ENCODE results near the gene RNF212B. TPM values are rescaled to one million over a fixed set of nuclear protein-coding genes. Genes with fewer than 3 reads are reported as not detected.
"Not testable (repeated sequence)": the region's sequence is repeated elsewhere in the genome, so short reads cannot be mapped to it uniquely, and the experiment has no call there.

RNF212B gene
- total RNA-seq, 1 experiment from 2014 or later = not detected

- DNase-seq = no peak
- no peaks in the 10 kb centered on the region for H3K36me3 ChIP-seq (ENCODE audit: control insufficient read depth, insufficient read depth, low read length)
- Mint-ChIP-seq H3K4me1 (ENCODE audit: low read depth, unreplicated experiment) (no peaks in the 10 kb centered on the region), H3K4me3 (ENCODE audit: unreplicated experiment) (no peak overlapping the region), H3K36me3 (ENCODE audit: insufficient read depth, unreplicated experiment) (no peaks in the 10 kb centered on the region), H3K27ac (ENCODE audit: unreplicated experiment) (no peak overlapping the region), H3K9me3 (ENCODE audit: unreplicated experiment) (peaks cover 15% of the 10 kb centered on the region), H3K27me3 (ENCODE audit: insufficient read depth, unreplicated experiment) (peaks cover 6% of the 10 kb centered on the region)
- no peaks in the 10 kb centered on the region for H3K4me1 ChIP-seq
- POLR2A ChIA-PET = no interaction called here
- H3K4me3 ChIP-seq (ENCODE audit: low read depth, low read length) = no peak overlapping the region
- H3K9me3 ChIP-seq = peaks cover 5% of the 10 kb centered on the region; the same call in 1 of the 2 replicates
- H3K27me3 ChIP-seq (replicated peaks; ENCODE audit: control insufficient read depth, insufficient read depth, low read length) = no peaks in the 10 kb centered on the region
- TF ChIP-seq CTCF (IDR thresholded peaks at IDR 0.05; ENCODE audit: insufficient read depth in 1 of 2, low read depth in 1 of 2, low read length in 1 of 2, severe bottlenecking in 1 of 2, unreplicated experiment in 1 of 2) = no peak
- CTCF ChIA-PET = no interaction called here
- intact Hi-C loops (cut with micrococcal nuclease; ENCODE audit: unreplicated experiment) = no loop called here
- BruUV-seq (replicated peaks) = no TSS peak
These were observed 10.2 kb upstream of the RNF212B start for GRCh38 chr14:23227566-23227965.

GRCh38 chr14:23228812-23229211 lies 8.9 kb upstream of the RNF212B start:
- intact Hi-C loops (cut with micrococcal nuclease; ENCODE audit: unreplicated experiment) = no loop called here
- CTCF ChIA-PET = no interaction called here
- TF ChIP-seq CTCF (IDR thresholded peaks at IDR 0.05; ENCODE audit: insufficient read depth in 1 of 2, low read depth in 1 of 2, low read length in 1 of 2, severe bottlenecking in 1 of 2, unreplicated experiment in 1 of 2) = no peak
- peaks cover 5% of the 10 kb centered on the region; the same call in 1 of the 2 replicates for H3K9me3 ChIP-seq
- H3K27me3 ChIP-seq (replicated peaks; ENCODE audit: control insufficient read depth, insufficient read depth, low read length) = no peaks in the 10 kb centered on the region
- Mint-ChIP-seq H3K4me3 (ENCODE audit: unreplicated experiment) (no peak overlapping the region), H3K36me3 (ENCODE audit: insufficient read depth, unreplicated experiment) (no peaks in the 10 kb centered on the region), H3K4me1 (ENCODE audit: low read depth, unreplicated experiment) (no peaks in the 10 kb centered on the region), H3K9me3 (ENCODE audit: unreplicated experiment) (peaks cover 15% of the 10 kb centered on the region), H3K27ac (ENCODE audit: unreplicated experiment) (no peak overlapping the region), H3K27me3 (ENCODE audit: insufficient read depth, unreplicated experiment) (peaks cover 6% of the 10 kb centered on the region)
- no TSS peak for BruUV-seq (replicated peaks)
- POLR2A ChIA-PET = no interaction called here
- no peak overlapping the region for H3K4me3 ChIP-seq (ENCODE audit: low read depth, low read length)
- no peak for DNase-seq
- H3K4me1 ChIP-seq = no peaks in the 10 kb centered on the region
- H3K36me3 ChIP-seq (ENCODE audit: control insufficient read depth, insufficient read depth, low read length) = no peaks in the 10 kb centered on the region

GRCh38 chr14:23232241-23232808 lies 5.4 kb upstream of the RNF212B start:
- not testable (repeated sequence) for H3K27me3 ChIP-seq (replicated peaks; ENCODE audit: control insufficient read depth, insufficient read depth, low read length); BruUV-seq (replicated peaks)

GRCh38 chr14:23240661-23241060 lies 2.9 kb downstream of the RNF212B start:
- Histone ChIP-seq H3K4me1 (peaks cover 13% of the 10 kb centered on the region), H3K27me3 (replicated peaks; ENCODE audit: control insufficient read depth, insufficient read depth, low read length) (no peaks in the 10 kb centered on the region), H3K36me3 (ENCODE audit: control insufficient read depth, insufficient read depth, low read length) (no peaks in the 10 kb centered on the region), H3K4me3 (ENCODE audit: low read depth, low read length) (no peak overlapping the region), H3K9me3 (no peaks in the 10 kb centered on the region)
- peaks cover 4% of the 10 kb centered on the region for H3K36me3 Mint-ChIP-seq (ENCODE audit: insufficient read depth, unreplicated experiment)
- BruUV-seq (replicated peaks) = no TSS peak
- no peaks in the 10 kb centered on the region for H3K9me3 Mint-ChIP-seq (ENCODE audit: unreplicated experiment)
- no peak overlapping the region for H3K27ac Mint-ChIP-seq (ENCODE audit: unreplicated experiment)
- H3K27me3 Mint-ChIP-seq (ENCODE audit: insufficient read depth, unreplicated experiment) = no peaks in the 10 kb centered on the region
- DNase-seq = no peak
- no peak for TF ChIP-seq CTCF (IDR thresholded peaks at IDR 0.05; ENCODE audit: insufficient read depth in 1 of 2, low read depth in 1 of 2, low read length in 1 of 2, severe bottlenecking in 1 of 2, unreplicated experiment in 1 of 2)
- intact Hi-C loops (cut with micrococcal nuclease; ENCODE audit: unreplicated experiment) = no loop called here
- ChIA-PET POLR2A (no interaction called here), CTCF (no interaction called here)
- H3K4me3 Mint-ChIP-seq (ENCODE audit: unreplicated experiment) = no peak overlapping the region
- peaks cover 10% of the 10 kb centered on the region for H3K4me1 Mint-ChIP-seq (ENCODE audit: low read depth, unreplicated experiment)

More at GRCh38 chr14:23232241-23232808, 5.4 kb upstream of the RNF212B start:
- H3K27me3 Mint-ChIP-seq (ENCODE audit: insufficient read depth, unreplicated experiment); H3K4me1 Mint-ChIP-seq (ENCODE audit: low read depth, unreplicated experiment); H3K4me1 ChIP-seq; POLR2A ChIA-PET; H3K4me3 ChIP-seq (ENCODE audit: low read depth, low read length); H3K36me3 ChIP-seq (ENCODE audit: control insufficient read depth, insufficient read depth, low read length); H3K4me3 Mint-ChIP-seq (ENCODE audit: unreplicated experiment); H3K36me3 Mint-ChIP-seq (ENCODE audit: insufficient read depth, unreplicated experiment); H3K9me3 ChIP-seq; DNase-seq; H3K9me3 Mint-ChIP-seq (ENCODE audit: unreplicated experiment); CTCF ChIA-PET; H3K27ac Mint-ChIP-seq (ENCODE audit: unreplicated experiment); intact Hi-C loops (cut with micrococcal nuclease; ENCODE audit: unreplicated experiment): not testable (repeated sequence)

- H3K9me3 ChIP-seq; H3K4me3 Mint-ChIP-seq (ENCODE audit: unreplicated experiment); DNase-seq; H3K27ac Mint-ChIP-seq (ENCODE audit: unreplicated experiment); H3K4me3 ChIP-seq (ENCODE audit: low read depth, low read length); intact Hi-C loops (cut with micrococcal nuclease; ENCODE audit: unreplicated experiment); BruUV-seq (replicated peaks); H3K36me3 Mint-ChIP-seq (ENCODE audit: insufficient read depth, unreplicated experiment); H3K9me3 Mint-ChIP-seq (ENCODE audit: unreplicated experiment); H3K36me3 ChIP-seq (ENCODE audit: control insufficient read depth, insufficient read depth, low read length); H3K27me3 Mint-ChIP-seq (ENCODE audit: insufficient read depth, unreplicated experiment); CTCF ChIA-PET; H3K27me3 ChIP-seq (replicated peaks; ENCODE audit: control insufficient read depth, insufficient read depth, low read length): not testable (repeated sequence)
- POLR2A ChIA-PET = interaction anchor here (0.7 kb wide), 1 partner anchor 52 kb away, joined by 7 read pairs; no protein-coding TSS in a partner anchor
- H3K4me1 ChIP-seq = peaks cover 16% of the 10 kb centered on the region
- H3K4me1 Mint-ChIP-seq (ENCODE audit: low read depth, unreplicated experiment) = peaks cover 14% of the 10 kb centered on the region
These were observed 3.5 kb downstream of the RNF212B start for GRCh38 chr14:23241061-23241715.

Measured in Caco-2 (cell line).